Neural progenitor cell (in vitro differentiated cells): Measurements from ENCODE around the gene ZNRF1. TPM values are rescaled to one million over a fixed set of nuclear protein-coding genes. Genes with fewer than 3 reads are reported as not detected.
A peak's percentile ranks its signal among the peaks of the same experiment; 100 is the strongest.

Source experiments
- DNase-seq: peaks from one replicate; pipeline ENCODE4 v3.0.0-alpha.2; 2016; ENCODE audit warnings: low spot score
- H2AFZ ChIP-seq: fragments of 200-600 bp; sonication (generic); replicated peaks from 2 replicates; pipeline ENCODE4 v1.6.1; 2016; ENCODE audit warnings: antibody characterized with exemption
- H3F3A ChIP-seq: fragments of 200-600 bp; sonication (generic); 2 replicates; pipeline ENCODE4 v1.6.1; 2016; ENCODE audit warnings: antibody characterized with exemption, low read depth
- H3K27ac ChIP-seq: fragments of 200-600 bp; sonication (generic); 2 replicates; pipeline ENCODE4 v1.5.1; 2016; ENCODE audit warnings: mild to moderate bottlenecking
- H3K27me3 ChIP-seq: fragments of 200-600 bp; sonication (generic); 2 replicates; pipeline ENCODE4 v1.6.1; 2016; ENCODE audit warnings: mild to moderate bottlenecking, moderate library complexity
- H3K36me3 ChIP-seq: fragments of 200-600 bp; sonication (generic); 2 replicates; pipeline ENCODE4 v1.5.1; 2016
- H3K4me1 ChIP-seq: fragments of 200-600 bp; sonication (generic); 2 replicates; pipeline ENCODE4 v1.6.1; 2016; ENCODE audit warnings: mixed run types
- H3K4me2 ChIP-seq: fragments of 200-600 bp; sonication (generic); 2 replicates; pipeline ENCODE4 v1.6.1; 2016
- H3K4me3 ChIP-seq: fragments of 200-600 bp; sonication (generic); 2 replicates; pipeline ENCODE4 v1.5.1; 2016
- H3K79me2 ChIP-seq: fragments of 200-600 bp; sonication (generic); 2 replicates; pipeline ENCODE4 v1.6.1; 2016; ENCODE audit warnings: low read depth
- H3K9ac ChIP-seq: fragments of 200-600 bp; sonication (generic); 2 replicates; pipeline ENCODE4 v1.6.1; 2016
- H3K9me3 ChIP-seq: fragments of 200-600 bp; sonication (generic); 2 replicates; pipeline ENCODE4 v1.5.1; 2016; ENCODE audit warnings: low read depth
- H4K20me1 ChIP-seq: fragments of 200-600 bp; sonication (generic); 2 replicates; pipeline ENCODE4 v1.6.1; 2016; ENCODE audit warnings: low read depth
- H3K27ac Mint-ChIP-seq: 3 replicates; pipeline ENCODE4 v1.8.0; 2021; ENCODE audit warnings: mixed read lengths
- H3K27me3 Mint-ChIP-seq: 2 replicates; pipeline ENCODE4 v1.8.0; 2022; ENCODE audit warnings: low read depth, mild to moderate bottlenecking, inconsistent platforms, moderate library complexity, mixed read lengths; ENCODE audit not compliant: insufficient read depth
- H3K36me3 Mint-ChIP-seq: 3 replicates; pipeline ENCODE4 v1.8.0; 2021; ENCODE audit warnings: mixed read lengths
- H3K4me1 Mint-ChIP-seq: 3 replicates; pipeline ENCODE4 v1.8.0; 2021; ENCODE audit warnings: mixed read lengths
- H3K4me3 Mint-ChIP-seq: 3 replicates; pipeline ENCODE4 v1.8.0; 2021; ENCODE audit warnings: mild to moderate bottlenecking, moderate library complexity, mixed read lengths
- H3K9me3 Mint-ChIP-seq: 3 replicates; pipeline ENCODE4 v1.8.0; 2020; ENCODE audit warnings: mixed read lengths
- CTCF ChIP-seq: fragments of 200-600 bp; sonication (generic); IDR thresholded peaks from 2 replicates; pipeline ENCODE4 v1.5.1; 2017; ENCODE audit warnings: antibody characterized with exemption, mild to moderate bottlenecking
- EZH2 ChIP-seq: fragments of 200-600 bp; sonication (generic); IDR thresholded peaks from 2 replicates; pipeline ENCODE4 v1.6.1; 2017; ENCODE audit warnings: antibody characterized with exemption, mild to moderate bottlenecking, moderate library complexity
- EZH2phosphoT487 ChIP-seq: fragments of 200-600 bp; sonication (generic); IDR thresholded peaks from 2 replicates; pipeline ENCODE4 v1.6.1; 2017; ENCODE audit warnings: antibody characterized with exemption
- total RNA-seq: library from RNA; depleted of rRNA; stranded (reverse); fragments of >200 nt; gene quantifications from 2 replicates; pipeline ENCODE4 v1.2.3, GENCODE V29; 2015; ENCODE audit warnings: low replicate concordance

The ZNRF1 gene
- total RNA-seq, 1 donor from 2014 or later = 9.3 TPM

DNA sequence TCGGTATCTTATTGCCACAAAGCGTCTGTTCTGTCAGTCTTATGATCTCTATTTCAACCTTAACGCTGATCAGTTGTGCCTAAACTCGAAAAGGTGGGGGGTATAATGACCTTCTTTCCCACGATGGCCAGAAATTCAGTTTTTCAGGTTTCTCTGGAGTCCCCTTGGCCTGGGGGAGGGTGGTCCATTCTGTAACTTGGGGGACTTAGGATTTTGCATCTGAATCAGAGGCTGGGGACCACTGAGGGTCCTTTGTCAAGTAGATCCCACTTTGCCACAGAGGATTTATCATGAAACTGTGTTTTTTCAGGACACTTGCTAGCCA is 7.6 kb upstream of the ZNRF1 start:
- H3F3A ChIP-seq = no peaks in the 10 kb centered on the region
- no peaks in the 10 kb centered on the region for H3K36me3 ChIP-seq
- no peaks in the 10 kb centered on the region for H3K79me2 ChIP-seq
- Mint-ChIP-seq H3K27me3 (peaks cover 4% of the 10 kb centered on the region), H3K9me3 (no peaks in the 10 kb centered on the region), H3K36me3 (no peaks in the 10 kb centered on the region), H3K4me3 (no peak overlapping the region), H3K27ac (no peak overlapping the region), H3K4me1 (peaks cover 5% of the 10 kb centered on the region)
- no peak overlapping the region for H3K4me2 ChIP-seq
- H3K4me3 ChIP-seq = no peak overlapping the region
- DNase-seq = no peak
- H2AFZ ChIP-seq = peak overlapping the region; percentile 74
- H4K20me1 ChIP-seq = no peaks in the 10 kb centered on the region
- H3K27me3 ChIP-seq = no peaks in the 10 kb centered on the region
- TF ChIP-seq CTCF (no peak), EZH2 (no peak), EZH2phosphoT487 (no peak)
- H3K4me1 ChIP-seq = peaks cover 7% of the 10 kb centered on the region
- H3K9me3 ChIP-seq = no peaks in the 10 kb centered on the region
- no peak overlapping the region for H3K9ac ChIP-seq
- no peak overlapping the region for H3K27ac ChIP-seq

GRCh38 chr16:74991593-74992403 is 7.0 kb upstream of the ZNRF1 start:
- H3K4me3 ChIP-seq = no peak overlapping the region
- H3K4me2 ChIP-seq = no peak overlapping the region
- no peaks in the 10 kb centered on the region for H3K36me3 ChIP-seq
- H3K27me3 Mint-ChIP-seq = peaks cover 4% of the 10 kb centered on the region
- no peak overlapping the region for H3K27ac Mint-ChIP-seq
- no peaks in the 10 kb centered on the region for H3K79me2 ChIP-seq
- TF ChIP-seq EZH2phosphoT487 = no peak
- no peak for TF ChIP-seq EZH2
- TF ChIP-seq CTCF = no peak
- no peak overlapping the region for H3K4me3 Mint-ChIP-seq
- H3K9me3 Mint-ChIP-seq = no peaks in the 10 kb centered on the region
- peaks cover 7% of the 10 kb centered on the region for H3K4me1 ChIP-seq
- H2AFZ ChIP-seq = peak overlapping the region; percentile 74
- H3K4me1 Mint-ChIP-seq = peaks cover 5% of the 10 kb centered on the region
- H4K20me1 ChIP-seq = no peaks in the 10 kb centered on the region
- H3K9ac ChIP-seq = no peak overlapping the region
- no peaks in the 10 kb centered on the region for H3K27me3 ChIP-seq
- no peak for DNase-seq
- H3K27ac ChIP-seq = peak overlapping the region; percentile 59
- H3K9me3 ChIP-seq = no peaks in the 10 kb centered on the region
- H3F3A ChIP-seq = no peaks in the 10 kb centered on the region
- no peaks in the 10 kb centered on the region for H3K36me3 Mint-ChIP-seq

DNA sequence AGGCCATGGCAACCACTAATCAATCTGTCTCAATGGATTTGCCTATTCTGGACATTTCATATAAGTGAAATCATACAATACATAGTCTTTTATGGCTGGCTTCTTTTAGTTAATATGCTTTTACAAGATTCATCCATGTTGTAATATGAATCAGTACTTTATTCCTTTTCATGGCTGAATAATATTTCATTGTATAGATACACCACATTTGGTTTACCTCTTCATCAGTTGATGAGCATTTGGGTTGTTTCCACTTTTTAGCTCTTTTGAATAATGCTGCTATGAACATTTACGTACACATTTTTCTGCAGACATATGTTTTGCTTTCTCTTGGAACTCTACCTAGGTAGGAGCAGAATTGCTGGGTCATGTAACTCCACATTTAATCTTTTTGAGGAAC is 2.8 kb upstream of the ZNRF1 start:
- H3K27ac ChIP-seq = no peak overlapping the region
- no peak overlapping the region for H3K4me3 Mint-ChIP-seq
- H3K4me3 ChIP-seq = no peak overlapping the region
- H3K9me3 Mint-ChIP-seq = no peaks in the 10 kb centered on the region
- H3K79me2 ChIP-seq = peaks cover 18% of the 10 kb centered on the region
- H3K4me2 ChIP-seq = no peak overlapping the region
- H3K27me3 ChIP-seq = no peaks in the 10 kb centered on the region
- H3K27ac Mint-ChIP-seq = no peak overlapping the region
- H3K9ac ChIP-seq = no peak overlapping the region
- H2AFZ ChIP-seq = no peak overlapping the region
- no peaks in the 10 kb centered on the region for H3K36me3 ChIP-seq
- peaks cover 15% of the 10 kb centered on the region for H3F3A ChIP-seq
- peaks cover 18% of the 10 kb centered on the region for H3K4me1 Mint-ChIP-seq
- DNase-seq = no peak
- TF ChIP-seq CTCF = no peak
- TF ChIP-seq EZH2 = no peak
- H3K9me3 ChIP-seq = no peaks in the 10 kb centered on the region
- H3K27me3 Mint-ChIP-seq = peaks cover 2% of the 10 kb centered on the region
- no peaks in the 10 kb centered on the region for H3K36me3 Mint-ChIP-seq
- peaks cover 16% of the 10 kb centered on the region for H4K20me1 ChIP-seq
- H3K4me1 ChIP-seq = peaks cover 17% of the 10 kb centered on the region
